GM12891 (cell line): Measurements from ENCODE around the gene PHACTR3.

Experiments used
- POLR2A ChIP-seq: IDR thresholded peaks from 2 replicates; pipeline ENCODE4 v1.6.1; 2011; ENCODE audit warnings: low read depth, low read length, control low read depth
- POLR2AphosphoS5 ChIP-seq: IDR thresholded peaks from 2 replicates; pipeline ENCODE4 v1.6.1; 2011; ENCODE audit warnings: low read depth, low read length, control low read depth
- SPI1 ChIP-seq: IDR thresholded peaks from 2 replicates; pipeline ENCODE4 v1.6.1; 2011; ENCODE audit warnings: low read depth, low read length, control low read depth
- TAF1 ChIP-seq: IDR thresholded peaks from 2 replicates; pipeline ENCODE4 v1.6.1; 2011; ENCODE audit warnings: low read depth, low read length, control low read depth

DNA sequence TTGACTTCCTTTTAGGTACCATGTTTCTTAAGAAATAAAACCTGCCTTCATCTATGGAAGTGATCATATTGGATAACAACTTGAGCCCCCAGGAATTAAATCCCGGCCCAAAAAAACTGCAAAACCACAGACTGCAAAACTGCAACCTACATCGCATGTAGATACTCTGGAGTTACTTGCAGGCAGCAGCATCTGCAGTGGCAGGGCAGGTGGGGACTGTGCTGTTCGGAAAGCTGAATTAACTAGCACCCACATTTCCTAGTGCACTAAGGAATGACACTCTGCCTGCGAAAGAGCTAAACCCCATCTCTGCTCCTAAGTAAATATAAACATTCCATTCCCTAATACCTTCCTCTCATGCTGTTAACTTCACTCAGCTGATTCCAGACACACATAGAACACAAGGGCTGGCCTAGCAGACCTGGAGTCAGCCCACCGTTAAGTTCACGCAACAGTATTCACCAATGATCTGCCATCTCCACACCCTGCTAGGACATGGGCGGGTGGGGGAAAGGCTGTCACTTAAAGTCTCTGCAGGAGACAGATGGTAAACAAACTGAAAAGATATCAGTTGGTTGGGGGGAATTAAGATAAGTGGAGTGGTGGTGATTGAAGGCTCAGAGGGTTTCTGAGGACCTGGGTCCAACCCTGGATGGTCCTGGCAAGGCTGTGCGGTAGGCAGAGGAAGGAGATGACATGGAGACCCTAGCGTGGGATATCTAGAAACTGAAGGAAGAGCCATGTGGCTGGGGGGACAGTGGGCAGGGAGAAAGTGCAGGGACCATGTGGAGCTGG is 200.7 kb downstream of the PHACTR3 start:
- TF ChIP-seq POLR2AphosphoS5 = no peak
- no peak for TF ChIP-seq TAF1
- TF ChIP-seq POLR2A = no peak
- no peak for TF ChIP-seq SPI1
